Loucy (cell line): ENCODE measurements around the gene CUL2.

Source experiments
- EZH2phosphoT487 ChIP-seq: fragments of 200-600 bp; IDR thresholded peaks from 2 replicates; pipeline ENCODE4 v1.6.1; 2018; ENCODE audit warnings: antibody characterized with exemption, mild to moderate bottlenecking, moderate library complexity, borderline replicate concordance
- TF ChIP-seq, protein P1 (sequence below): fragments of 200-600 bp; sonication (generic); conservative IDR thresholded peaks from 2 replicates; pipeline ENCODE4 v1.5.1; 2014; ENCODE audit warnings: mild to moderate bottlenecking, antibody characterized with exemption, low read length

DNA sequence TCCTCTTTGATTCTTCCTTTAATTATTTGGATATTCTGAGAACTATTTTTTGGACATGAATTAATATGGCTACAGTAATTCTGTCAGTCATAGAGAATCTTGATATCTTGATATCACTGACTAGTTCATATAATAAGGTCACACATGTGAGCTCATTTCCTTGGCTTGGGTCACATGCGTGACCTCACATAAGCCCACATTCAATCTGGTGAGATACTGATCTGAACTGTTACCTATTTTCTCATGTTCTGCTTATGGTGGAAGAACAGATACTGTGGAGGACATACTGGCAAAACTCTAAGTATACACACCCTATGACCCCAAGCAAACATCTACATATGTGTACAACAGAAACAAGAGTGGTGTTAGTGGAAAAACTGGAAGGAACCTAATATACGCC, 44.1 kb downstream of the CUL2 start:
- TF ChIP-seq, protein P1, sequence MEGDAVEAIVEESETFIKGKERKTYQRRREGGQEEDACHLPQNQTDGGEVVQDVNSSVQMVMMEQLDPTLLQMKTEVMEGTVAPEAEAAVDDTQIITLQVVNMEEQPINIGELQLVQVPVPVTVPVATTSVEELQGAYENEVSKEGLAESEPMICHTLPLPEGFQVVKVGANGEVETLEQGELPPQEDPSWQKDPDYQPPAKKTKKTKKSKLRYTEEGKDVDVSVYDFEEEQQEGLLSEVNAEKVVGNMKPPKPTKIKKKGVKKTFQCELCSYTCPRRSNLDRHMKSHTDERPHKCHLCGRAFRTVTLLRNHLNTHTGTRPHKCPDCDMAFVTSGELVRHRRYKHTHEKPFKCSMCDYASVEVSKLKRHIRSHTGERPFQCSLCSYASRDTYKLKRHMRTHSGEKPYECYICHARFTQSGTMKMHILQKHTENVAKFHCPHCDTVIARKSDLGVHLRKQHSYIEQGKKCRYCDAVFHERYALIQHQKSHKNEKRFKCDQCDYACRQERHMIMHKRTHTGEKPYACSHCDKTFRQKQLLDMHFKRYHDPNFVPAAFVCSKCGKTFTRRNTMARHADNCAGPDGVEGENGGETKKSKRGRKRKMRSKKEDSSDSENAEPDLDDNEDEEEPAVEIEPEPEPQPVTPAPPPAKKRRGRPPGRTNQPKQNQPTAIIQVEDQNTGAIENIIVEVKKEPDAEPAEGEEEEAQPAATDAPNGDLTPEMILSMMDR, result no peak
- TF ChIP-seq EZH2phosphoT487, result no peak
